Pulmonary artery endothelial cell (primary cell): ENCODE data around the gene EXTL1. TPM values are rescaled to one million over a fixed set of nuclear protein-coding genes. Genes with fewer than 3 reads are reported as not detected.

Experiments
- DNase-seq: peaks from one replicate; pipeline ENCODE4 v3.0.0-alpha.2; 2011; ENCODE audit warnings: low read depth, low spot score
- total RNA-seq: library from RNA; depleted of rRNA; stranded (reverse); fragments of >200 nt; gene quantifications from 2 replicates; pipeline ENCODE4 v1.2.3, GENCODE V29; 2014

Gene EXTL1
- total RNA-seq, 1 donor from 2014 or later: not detected

DNA sequence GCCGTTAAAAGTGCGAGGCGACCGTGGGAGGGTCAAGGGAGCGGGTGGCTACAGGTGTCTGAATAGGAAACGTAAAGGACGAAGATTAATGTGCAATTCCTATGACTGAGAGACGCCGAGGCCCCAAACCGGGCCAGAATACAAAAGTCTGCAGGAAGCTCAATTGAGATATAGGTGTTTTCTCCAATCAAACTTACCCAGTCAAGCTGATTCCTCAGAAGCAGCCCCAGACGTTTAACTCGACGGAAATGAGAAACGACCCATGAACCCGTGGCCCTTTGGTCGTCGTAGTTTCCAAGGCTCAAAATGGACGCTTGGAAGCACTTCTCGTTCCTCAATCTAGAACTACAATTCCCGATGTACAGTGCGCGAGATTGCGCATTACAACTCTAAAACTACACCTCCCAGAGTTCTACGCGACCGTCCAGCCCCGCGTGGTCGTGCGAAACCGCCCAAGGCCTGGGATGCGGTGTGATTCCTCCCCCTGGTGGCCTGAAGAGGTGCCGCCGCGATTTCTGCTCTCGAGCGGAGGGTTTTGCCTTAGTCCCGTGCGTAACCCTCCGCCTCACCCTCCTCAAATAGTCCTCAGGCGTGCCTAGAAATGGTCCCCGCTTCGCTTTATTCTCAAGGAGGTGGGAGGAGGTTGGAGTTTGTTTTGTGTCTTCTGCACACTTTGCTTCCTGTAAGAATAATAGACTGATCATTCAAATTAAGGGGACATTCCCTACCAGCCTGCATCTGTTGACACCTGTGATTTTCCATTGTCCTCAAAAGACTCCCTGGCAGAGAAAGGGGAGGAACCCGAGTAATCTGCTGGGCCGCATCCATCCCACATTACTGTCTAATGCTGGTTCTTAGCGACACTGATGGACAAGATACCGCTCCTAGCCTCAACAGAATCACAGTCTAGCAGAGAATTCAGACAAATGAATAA is 23.5 kb upstream of the EXTL1 start, which contains the start of gene PAFAH2:
Gene PAFAH2, minus strand, starts transcription at position 236 of the 934 bp plus-strand sequence. CDS start 7,247 bp downstream, outside the sequence.
- peak; percentile 98 for DNase-seq

DNA sequence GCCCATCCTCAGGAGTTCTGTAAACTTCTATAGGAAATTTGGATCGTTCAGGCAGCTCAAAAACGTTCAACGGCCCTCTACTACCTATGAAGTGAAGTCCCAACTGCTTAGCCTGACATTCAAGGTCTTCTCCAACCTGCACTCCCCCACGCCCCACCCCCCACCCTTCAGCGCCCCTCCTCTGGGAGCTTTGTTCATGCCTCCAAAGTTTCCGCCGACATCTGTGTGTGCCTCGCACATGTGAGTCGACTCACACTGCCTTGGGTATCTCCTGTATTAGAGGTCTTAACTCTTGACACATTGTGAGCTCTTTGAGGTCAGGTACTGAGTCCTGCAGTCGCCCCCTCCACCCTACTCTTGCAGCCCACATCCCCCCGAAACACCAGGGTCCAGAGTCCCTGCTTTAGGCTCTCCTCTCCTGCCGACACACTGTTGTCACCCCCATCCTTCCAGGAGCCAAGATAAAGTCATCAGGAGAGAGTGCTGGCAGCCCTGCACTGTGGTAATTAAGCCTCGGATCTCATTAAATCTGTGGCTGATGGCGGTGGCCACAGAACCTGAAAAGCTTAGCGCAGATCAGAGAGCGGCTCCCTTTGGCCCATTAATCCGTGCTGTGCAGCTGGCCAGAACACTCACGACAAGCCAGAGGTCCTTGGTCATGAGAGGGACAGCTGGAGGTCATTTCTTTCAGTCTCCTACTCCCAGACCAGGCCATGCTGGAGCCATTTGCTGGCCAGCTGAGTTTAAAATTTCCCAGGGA is 22.4 kb upstream of the EXTL1 start:
- DNase-seq: no peak

- DNase-seq: no peak
Measured at GRCh38 chr1:26003262-26003661, 18.3 kb upstream of the EXTL1 start.

GRCh38 chr1:26003756-26004155 is 17.8 kb upstream of the EXTL1 start:
- no peak for DNase-seq

GRCh38 chr1:26005434-26006105 is 16.0 kb upstream of the EXTL1 start:
- no peak for DNase-seq

GRCh38 chr1:26006710-26007109 is 14.9 kb upstream of the EXTL1 start:
- DNase-seq: no peak

GRCh38 chr1:26009796-26010447 is 11.7 kb upstream of the EXTL1 start:
- DNase-seq: no peak

GRCh38 chr1:26010825-26011224 is 10.8 kb upstream of the EXTL1 start:
- DNase-seq: no peak

DNA sequence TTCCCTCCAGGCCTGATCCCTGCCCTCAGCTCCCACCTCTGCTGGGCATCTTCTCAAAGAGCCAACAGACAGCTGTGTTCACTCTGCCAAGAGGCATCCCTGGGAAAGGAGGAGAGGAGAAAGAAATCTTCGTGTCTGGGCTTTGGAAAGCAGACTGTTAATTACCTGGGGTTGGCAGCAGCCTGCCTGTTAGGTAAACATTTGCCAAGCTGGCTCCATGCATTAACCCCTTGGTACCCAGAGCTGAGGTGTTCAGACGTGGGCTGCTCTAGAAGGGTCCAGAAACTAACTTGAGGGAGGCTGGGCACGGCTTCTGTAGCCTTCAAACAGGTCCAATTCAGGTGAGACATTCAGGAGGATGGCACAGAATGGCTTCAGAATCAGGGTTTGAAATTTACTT is 8.7 kb upstream of the EXTL1 start:
- no peak for DNase-seq

- DNase-seq: no peak
Measured at GRCh38 chr1:26014179-26014578, 7.4 kb upstream of the EXTL1 start.

- DNase-seq: no peak
Measured at GRCh38 chr1:26015358-26015757, 6.2 kb upstream of the EXTL1 start.

DNA sequence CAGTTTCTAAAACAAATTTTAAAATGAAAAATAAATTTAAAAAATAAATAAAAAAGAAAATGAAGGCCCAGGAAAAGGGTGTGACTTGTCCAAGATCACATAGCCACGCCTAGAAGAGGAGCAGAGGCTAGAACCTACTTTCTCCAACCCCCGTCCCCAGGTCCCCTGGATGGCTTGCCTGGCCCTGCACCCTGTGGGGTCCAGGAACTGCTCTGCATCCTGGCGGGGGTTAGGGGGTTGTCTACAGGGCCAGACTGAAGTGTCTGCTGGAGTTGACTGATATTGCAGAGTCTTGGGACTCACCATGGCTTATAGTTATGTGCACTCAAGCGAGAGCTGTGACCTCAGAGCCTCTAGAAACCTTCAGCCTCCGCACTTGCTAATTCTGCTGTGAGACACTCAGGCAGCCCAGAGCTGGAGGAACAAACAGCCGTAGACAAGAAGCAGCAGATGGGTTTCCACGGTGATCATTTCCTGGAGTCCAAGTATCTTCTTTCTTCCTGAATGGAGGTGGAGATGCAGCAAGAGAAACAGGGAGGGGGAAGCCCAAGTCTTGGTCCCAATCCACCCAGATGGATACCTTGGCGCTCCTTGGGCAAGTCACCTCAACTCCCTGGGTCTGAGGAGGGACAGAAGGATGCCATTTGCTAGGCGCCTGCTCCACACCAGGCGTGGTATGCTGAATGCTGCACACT is 5.2 kb upstream of the EXTL1 start:
- no peak for DNase-seq

- DNase-seq: no peak
Measured at GRCh38 chr1:26016953-26017545, 4.5 kb upstream of the EXTL1 start.

- no peak for DNase-seq
Measured at GRCh38 chr1:26017606-26018005, 4.0 kb upstream of the EXTL1 start.

GRCh38 chr1:26019641-26020315 is 1.8 kb upstream of the EXTL1 start:
- no peak for DNase-seq

DNA sequence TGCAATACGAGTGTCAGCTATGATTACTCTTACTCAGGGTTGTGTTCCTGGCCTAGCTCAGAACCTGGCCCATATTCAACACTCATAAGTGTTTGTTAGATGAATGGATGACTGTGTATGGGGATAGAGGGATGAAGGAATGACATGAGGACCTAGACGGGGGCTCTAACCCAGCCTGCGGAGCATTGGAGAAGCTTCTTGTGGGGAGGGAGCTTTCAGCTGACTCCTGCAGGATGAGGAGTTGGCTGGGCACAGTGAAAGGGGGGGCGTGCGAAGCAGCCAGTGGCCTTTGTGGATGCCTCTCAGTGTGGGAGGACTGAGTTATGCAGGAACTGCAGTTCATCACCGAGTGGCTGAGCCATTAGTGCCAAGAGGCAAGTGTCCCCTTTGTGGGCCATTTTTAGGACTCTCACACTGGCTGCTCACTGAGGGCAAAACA is 1.2 kb upstream of the EXTL1 start:
- DNase-seq: no peak

- no peak for DNase-seq
Measured at GRCh38 chr1:26020941-26021646, 481 bp upstream of the EXTL1 start.

DNA sequence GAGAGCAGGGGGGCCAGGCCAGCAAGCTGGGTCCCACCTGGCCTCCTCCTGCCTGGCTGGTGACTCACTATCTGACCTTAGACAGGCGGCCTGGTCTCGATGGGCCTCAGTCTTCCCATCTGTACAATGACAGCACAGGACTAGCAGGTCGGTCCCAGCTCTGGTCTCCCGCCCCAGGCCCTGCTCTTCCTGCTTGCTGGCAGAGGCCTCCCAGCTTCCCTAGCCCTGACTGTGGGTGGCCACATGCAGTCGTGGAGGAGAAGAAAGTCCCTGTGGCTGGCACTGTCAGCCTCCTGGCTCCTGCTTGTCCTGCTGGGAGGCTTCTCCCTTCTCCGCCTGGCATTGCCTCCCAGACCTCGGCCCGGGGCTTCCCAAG is 817 bp downstream of the EXTL1 start:
- DNase-seq: no peak

GRCh38 chr1:26023009-26023408 is 1.4 kb downstream of the EXTL1 start:
- no peak for DNase-seq
